Right lobe of liver (tissue), 4 donors: ENCODE results near the gene CCDC92.

Source experiments
- POLR2A ChIP-seq: fragments of 450-650 bp; IDR thresholded peaks from one replicate; pipeline ENCODE4 v1.6.1; 2017; ENCODE audit warnings: antibody characterized with exemption, mild to moderate bottlenecking
- TF ChIP-seq, protein P1 (sequence below), 4 donors: fragments of 200-600 bp in 3 of 4; fragments of 450-650 bp in 1 of 4; IDR thresholded peaks; one replicate each; pipeline versions ENCODE4 v1.5.1 to v1.8.0; 2016 to 2022; ENCODE audit warnings: antibody characterized with exemption in 4 of 4, mild to moderate bottlenecking in 2 of 4
- donor health status: DM: no; HTN: no; CAD: no.
- donor health status: DM: no; HTN: no; CAD: no.
- donor health status: DM: no; HTN: yes; CAD: no.

- TF ChIP-seq, protein P1, sequence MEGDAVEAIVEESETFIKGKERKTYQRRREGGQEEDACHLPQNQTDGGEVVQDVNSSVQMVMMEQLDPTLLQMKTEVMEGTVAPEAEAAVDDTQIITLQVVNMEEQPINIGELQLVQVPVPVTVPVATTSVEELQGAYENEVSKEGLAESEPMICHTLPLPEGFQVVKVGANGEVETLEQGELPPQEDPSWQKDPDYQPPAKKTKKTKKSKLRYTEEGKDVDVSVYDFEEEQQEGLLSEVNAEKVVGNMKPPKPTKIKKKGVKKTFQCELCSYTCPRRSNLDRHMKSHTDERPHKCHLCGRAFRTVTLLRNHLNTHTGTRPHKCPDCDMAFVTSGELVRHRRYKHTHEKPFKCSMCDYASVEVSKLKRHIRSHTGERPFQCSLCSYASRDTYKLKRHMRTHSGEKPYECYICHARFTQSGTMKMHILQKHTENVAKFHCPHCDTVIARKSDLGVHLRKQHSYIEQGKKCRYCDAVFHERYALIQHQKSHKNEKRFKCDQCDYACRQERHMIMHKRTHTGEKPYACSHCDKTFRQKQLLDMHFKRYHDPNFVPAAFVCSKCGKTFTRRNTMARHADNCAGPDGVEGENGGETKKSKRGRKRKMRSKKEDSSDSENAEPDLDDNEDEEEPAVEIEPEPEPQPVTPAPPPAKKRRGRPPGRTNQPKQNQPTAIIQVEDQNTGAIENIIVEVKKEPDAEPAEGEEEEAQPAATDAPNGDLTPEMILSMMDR (IDR thresholded peaks at IDR 0.05) = no peak
- TF ChIP-seq POLR2A = no peak
These were observed 38.1 kb upstream of the CCDC92 start for GRCh38 chr12:124010687-124011086.
